CD4-positive, alpha-beta T cell treated with Interleukin-2 at 100 ng/mL for 4 hours (primary cell): ENCODE data around the gene NR1H2.
A peak's percentile ranks its signal among the peaks of the same experiment; 100 is the strongest.

Source experiments
- DNase-seq: peaks from one replicate; pipeline ENCODE4 v3.0.0-alpha.2; 2020; ENCODE audit warnings: low spot score

NR1H2 gene

GRCh38 chr19:50422397-50423278 lies 46.4 kb downstream of the NR1H2 start:
- no peak for DNase-seq

DNA sequence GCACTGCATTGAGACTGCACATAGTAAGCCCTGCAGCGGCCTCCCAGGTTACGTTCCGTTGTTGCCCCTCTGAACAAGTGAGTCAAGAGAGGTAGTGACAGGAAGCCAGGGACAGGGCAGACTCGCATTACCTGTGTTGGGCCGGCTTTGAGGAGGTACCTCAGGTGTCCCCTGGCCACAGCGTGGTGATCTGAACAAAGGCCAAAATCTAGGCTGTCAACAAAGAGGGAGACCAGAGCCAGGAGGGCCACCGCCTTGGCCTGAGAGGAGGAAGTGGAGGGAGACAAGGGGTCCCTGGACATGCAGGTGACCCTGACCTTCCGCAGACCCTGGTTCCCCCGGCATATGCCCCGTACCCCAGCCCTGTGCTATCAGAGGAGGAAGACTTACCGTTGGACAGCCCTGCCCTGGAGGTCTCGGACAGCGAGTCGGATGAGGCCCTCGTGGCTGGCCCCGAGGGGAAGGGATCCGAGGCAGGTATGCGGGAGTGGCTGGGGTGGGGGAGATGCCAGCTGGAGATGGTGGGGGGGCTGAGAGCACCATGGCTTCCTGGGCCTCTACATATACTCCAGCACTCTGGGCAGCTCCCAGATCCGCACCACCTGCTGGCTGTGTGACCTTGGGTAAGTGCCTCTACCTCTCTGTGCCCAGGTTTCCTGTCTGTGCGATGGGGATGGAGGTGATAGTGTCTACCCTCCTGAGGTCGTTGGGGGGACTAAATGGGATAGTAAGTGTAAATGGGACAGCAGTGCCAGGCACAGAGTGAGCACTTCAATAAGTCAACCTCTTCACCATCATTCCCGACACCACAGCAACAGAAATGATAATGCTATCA lies 47.2 kb downstream of the NR1H2 start:
- DNase-seq = no peak

GRCh38 chr19:50425581-50425980 lies 49.3 kb downstream of the NR1H2 start:
- no peak for DNase-seq

- no peak for DNase-seq
Measured at GRCh38 chr19:50427318-50427925, 51.2 kb downstream of the NR1H2 start.

DNA sequence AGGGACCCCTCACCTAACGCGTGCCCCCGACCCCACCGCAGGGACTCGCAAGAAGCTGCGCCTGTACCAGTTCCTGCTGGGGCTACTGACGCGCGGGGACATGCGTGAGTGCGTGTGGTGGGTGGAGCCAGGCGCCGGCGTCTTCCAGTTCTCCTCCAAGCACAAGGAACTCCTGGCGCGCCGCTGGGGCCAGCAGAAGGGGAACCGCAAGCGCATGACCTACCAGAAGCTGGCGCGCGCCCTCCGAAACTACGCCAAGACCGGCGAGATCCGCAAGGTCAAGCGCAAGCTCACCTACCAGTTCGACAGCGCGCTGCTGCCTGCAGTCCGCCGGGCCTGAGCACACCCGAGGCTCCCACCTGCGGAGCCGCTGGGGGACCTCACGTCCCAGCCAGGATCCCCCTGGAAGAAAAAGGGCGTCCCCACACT lies 51.8 kb downstream of the NR1H2 start:
- DNase-seq = peak; percentile 23

GRCh38 chr19:50428772-50429463 lies 52.7 kb downstream of the NR1H2 start:
- no peak for DNase-seq

DNA sequence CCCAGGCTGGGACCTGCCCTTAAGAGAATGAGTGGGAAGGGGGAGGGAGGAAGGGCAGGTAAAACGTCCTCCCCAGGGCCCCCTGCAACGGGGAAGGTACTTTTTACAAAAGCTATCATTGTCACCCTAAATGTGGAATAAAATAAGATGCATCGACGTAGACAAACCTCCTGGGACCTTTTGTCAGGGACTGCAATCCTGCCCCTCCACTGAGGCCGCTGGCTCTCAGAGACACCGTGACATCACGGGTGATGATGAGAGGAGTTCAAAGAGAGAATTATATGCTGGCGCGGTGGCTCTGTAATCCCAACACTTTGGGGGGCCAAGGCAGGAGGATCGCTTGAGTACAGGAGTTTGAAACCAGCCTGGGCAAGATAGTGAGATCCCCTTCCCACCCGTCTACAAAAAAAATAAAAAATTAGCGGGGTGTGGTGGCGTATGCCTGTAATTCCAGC lies 54.7 kb downstream of the NR1H2 start:
- no peak for DNase-seq

GRCh38 chr19:50431343-50432220 lies 55.3 kb downstream of the NR1H2 start:
- DNase-seq = peak; percentile 85

DNA sequence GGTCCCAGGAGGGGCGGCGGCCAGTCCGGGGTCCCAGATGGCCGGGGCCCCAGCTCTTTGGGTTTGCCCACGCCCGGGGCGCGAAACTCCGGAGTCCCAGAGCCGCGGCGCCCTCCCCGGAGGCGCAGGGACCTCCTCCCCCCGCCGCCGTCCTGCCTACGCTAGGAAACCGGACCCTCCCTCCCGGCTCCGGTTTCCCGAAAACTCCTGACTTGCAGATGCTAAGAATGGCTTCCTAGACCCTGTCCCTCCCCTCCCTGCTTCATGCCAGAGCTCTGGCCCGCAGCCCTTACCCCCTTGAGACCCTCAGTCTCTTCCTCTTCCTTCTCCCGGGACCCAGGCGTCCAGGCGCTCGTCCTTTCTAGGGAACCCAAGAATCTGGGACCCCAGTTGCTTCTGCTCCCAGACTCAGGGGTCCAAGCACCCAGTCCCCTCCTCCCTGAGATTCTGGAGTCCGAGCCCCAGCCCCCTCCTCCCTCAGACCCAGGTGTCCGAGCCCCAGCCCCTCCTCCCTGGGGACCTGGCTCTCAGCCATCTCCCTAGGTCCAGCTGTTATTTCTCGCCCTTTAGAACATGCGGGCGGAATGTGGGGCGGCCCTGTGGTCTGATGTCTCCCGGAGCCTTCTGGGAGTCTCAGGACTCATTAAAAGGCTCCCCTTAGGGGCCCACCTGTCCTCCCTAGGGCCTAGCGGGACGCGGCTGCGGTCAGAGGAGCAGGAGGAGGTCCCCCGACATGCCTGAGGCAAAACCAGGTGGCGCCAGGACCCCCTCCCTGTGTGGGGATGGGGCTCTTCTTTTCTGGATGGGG lies 56.2 kb downstream of the NR1H2 start, which contains the start of gene MYBPC2:
Gene MYBPC2 (plus strand): TSS at position 672 of the 808 bp plus-strand sequence. CDS start 62 bp downstream, at position 734.
- DNase-seq = no peak
